IPS DF 6.9 (cell line): Measurements from ENCODE around the gene LMF1.

ENCODE experiments used
- DNase-seq: peaks from one replicate; pipeline ENCODE4 v3.0.0-alpha.2; 2013; ENCODE audit warnings: low read depth, low spot score
- H3K27ac ChIP-seq: one replicate; pipeline ENCODE4 v1.5.1; 2013; ENCODE audit warnings: low read length, control low read depth
- H3K27me3 ChIP-seq: 2 replicates; pipeline ENCODE4 v1.6.1; 2013; ENCODE audit warnings: mild to moderate bottlenecking, low read length; ENCODE audit not compliant: control insufficient read depth, insufficient read depth
- H3K36me3 ChIP-seq: 2 replicates; pipeline ENCODE4 v1.6.1; 2013; ENCODE audit warnings: low read length; ENCODE audit not compliant: control insufficient read depth, insufficient read depth
- H3K4me1 ChIP-seq: 2 replicates; pipeline ENCODE4 v1.6.1; 2013; ENCODE audit warnings: low read length; ENCODE audit not compliant: control insufficient read depth, insufficient read depth
- H3K4me3 ChIP-seq: 2 replicates; pipeline ENCODE4 v1.5.1; 2013; ENCODE audit warnings: mild to moderate bottlenecking, low read length
- H3K9me3 ChIP-seq: 2 replicates; pipeline ENCODE4 v1.6.1; 2013; ENCODE audit warnings: low read length, inconsistent platforms; ENCODE audit not compliant: control insufficient read depth, insufficient read depth
- WGBS: extraction: QIAGEN DNeasy Blood & Tissue Kit; methylation state at CpG from one replicate; pipeline ENCODE4 v1.1.7; 2013; ENCODE audit warnings: mixed read lengths, missing lambda C conversion rate; ENCODE audit not compliant: insufficient read length, insufficient coverage; 5-methylcytosine and 5-hydroxymethylcytosine counted together

The LMF1 gene

DNA sequence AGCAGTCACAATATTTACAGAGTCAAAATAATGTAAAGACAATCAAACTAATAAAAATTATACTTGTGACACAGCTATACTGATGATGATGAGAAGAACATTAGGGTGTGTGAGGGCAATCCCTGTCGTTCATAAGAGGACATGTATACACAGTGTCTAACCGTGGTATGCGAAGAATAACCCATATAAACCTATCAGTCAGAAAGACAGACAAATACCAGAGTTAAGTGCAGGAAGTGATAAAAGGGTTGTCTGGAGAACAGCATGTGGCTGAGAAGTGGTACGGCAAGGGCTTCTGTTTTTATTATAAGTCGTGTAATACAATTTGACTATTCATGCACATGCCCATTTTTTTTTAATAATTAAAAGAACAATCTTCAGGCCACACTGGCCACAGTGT lies 46.7 kb downstream of the LMF1 start:
- no peaks in the 10 kb centered on the region for H3K27me3 ChIP-seq
- no peaks in the 10 kb centered on the region for H3K9me3 ChIP-seq
- H3K36me3 ChIP-seq: peaks cover 3% of the 10 kb centered on the region
- no peak for DNase-seq
- H3K27ac ChIP-seq: no peak overlapping the region
- H3K4me3 ChIP-seq: no peak overlapping the region
- H3K4me1 ChIP-seq: no peaks in the 10 kb centered on the region
- no CpG with 5 or more reads among the region's 5 CpGs for WGBS

DNA sequence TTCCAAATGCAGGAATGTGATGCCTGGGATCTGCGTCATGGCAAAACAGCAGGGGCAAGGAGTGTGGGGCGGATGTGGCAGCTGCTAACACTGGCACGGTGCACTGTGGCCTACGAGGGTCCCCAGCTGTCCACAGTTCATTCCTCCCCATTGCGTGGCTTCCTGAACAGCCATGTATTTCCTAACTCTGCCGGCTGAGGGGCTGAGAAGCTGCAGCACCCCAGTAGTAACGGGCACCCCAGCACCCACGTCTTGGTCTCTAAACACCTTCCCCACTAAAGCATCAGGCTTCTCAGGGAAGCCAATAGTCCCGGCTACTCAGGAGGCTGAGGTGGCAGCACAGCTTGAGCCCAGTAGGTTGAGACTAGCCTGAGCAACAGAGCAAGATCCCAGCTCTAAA lies 47.6 kb downstream of the LMF1 start:
- no peak overlapping the region for H3K27ac ChIP-seq
- H3K4me3 ChIP-seq: no peak overlapping the region
- H3K27me3 ChIP-seq: no peaks in the 10 kb centered on the region
- peaks cover 3% of the 10 kb centered on the region for H3K36me3 ChIP-seq
- WGBS: no CpG with 5 or more reads among the region's 9 CpGs
- DNase-seq: no peak
- no peaks in the 10 kb centered on the region for H3K4me1 ChIP-seq
- H3K9me3 ChIP-seq: no peaks in the 10 kb centered on the region

DNA sequence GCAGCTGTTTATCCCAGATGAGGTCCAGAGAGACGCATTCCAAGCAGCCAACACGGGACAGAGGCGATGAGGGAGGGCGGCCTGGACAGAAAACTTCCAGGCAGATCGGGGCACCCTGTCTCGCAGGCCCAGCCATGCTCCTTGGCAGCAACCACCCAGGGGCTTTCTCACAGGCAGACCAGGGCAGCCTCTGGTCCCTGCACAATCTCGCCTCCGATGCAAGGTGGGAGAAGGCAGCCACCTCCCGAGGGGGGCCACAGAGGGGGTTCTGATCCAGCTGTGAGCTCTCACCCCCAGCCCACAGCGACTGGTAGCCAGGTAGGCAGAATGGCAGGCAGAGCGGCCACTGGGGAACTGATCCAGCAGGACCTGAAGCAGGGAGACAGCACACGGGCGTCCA lies 48.7 kb downstream of the LMF1 start:
- H3K27me3 ChIP-seq: no peaks in the 10 kb centered on the region
- peaks cover 3% of the 10 kb centered on the region for H3K36me3 ChIP-seq
- no peak overlapping the region for H3K4me3 ChIP-seq
- no peaks in the 10 kb centered on the region for H3K4me1 ChIP-seq
- no peaks in the 10 kb centered on the region for H3K9me3 ChIP-seq
- DNase-seq: no peak
- H3K27ac ChIP-seq: no peak overlapping the region
- no CpG with 5 or more reads among the region's 13 CpGs for WGBS

- no peak overlapping the region for H3K27ac ChIP-seq
- peaks cover 3% of the 10 kb centered on the region; the same call in 1 of the 2 replicates for H3K36me3 ChIP-seq
- H3K4me3 ChIP-seq: no peak overlapping the region
- no peaks in the 10 kb centered on the region for H3K9me3 ChIP-seq
- H3K4me1 ChIP-seq: no peaks in the 10 kb centered on the region
- no CpG with 5 or more reads among the region's 32 CpGs for WGBS
- no peak for DNase-seq
- no peaks in the 10 kb centered on the region for H3K27me3 ChIP-seq
These were observed 49.4 kb downstream of the LMF1 start for GRCh38 chr16:921321-921905.

DNA sequence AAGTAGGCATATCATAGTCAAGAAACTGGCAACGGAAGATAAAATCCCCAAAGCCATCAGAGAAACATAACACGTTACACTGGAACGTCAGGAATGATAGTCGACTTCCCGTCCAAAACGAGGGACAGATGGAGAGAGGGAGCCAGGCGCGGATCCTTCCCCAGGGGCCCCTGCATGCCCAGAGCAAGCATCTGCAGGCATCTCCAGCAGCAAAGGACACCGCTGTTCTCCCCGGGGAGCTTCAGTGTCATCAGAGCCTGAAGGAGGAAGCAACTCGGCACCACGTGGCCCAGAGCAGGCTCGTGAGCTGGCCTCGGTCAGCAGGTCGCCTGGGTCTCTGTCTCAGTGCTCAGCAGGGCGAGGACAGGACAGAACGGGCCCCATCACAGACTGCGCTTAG lies 50.1 kb downstream of the LMF1 start:
- DNase-seq: no peak
- H3K4me1 ChIP-seq: no peaks in the 10 kb centered on the region
- no peaks in the 10 kb centered on the region for H3K27me3 ChIP-seq
- WGBS: no CpG with 5 or more reads among the region's 18 CpGs
- no peak overlapping the region for H3K4me3 ChIP-seq
- no peaks in the 10 kb centered on the region for H3K9me3 ChIP-seq
- H3K27ac ChIP-seq: no peak overlapping the region
- no peaks in the 10 kb centered on the region for H3K36me3 ChIP-seq

- Histone ChIP-seq H3K27ac (no peak overlapping the region), H3K4me3 (no peak overlapping the region), H3K4me1 (no peaks in the 10 kb centered on the region), H3K27me3 (no peaks in the 10 kb centered on the region), H3K36me3 (no peaks in the 10 kb centered on the region), H3K9me3 (no peaks in the 10 kb centered on the region)
- DNase-seq: no peak
- no CpG with 5 or more reads among the region's 23 CpGs for WGBS
These were observed 50.6 kb downstream of the LMF1 start for GRCh38 chr16:920051-920681.

- Histone ChIP-seq H3K36me3 (no peaks in the 10 kb centered on the region), H3K4me3 (no peak overlapping the region), H3K27ac (no peak overlapping the region), H3K27me3 (no peaks in the 10 kb centered on the region), H3K4me1 (no peaks in the 10 kb centered on the region), H3K9me3 (no peaks in the 10 kb centered on the region)
- DNase-seq: no peak
- no CpG with 5 or more reads among the region's 15 CpGs for WGBS
These were observed 51.1 kb downstream of the LMF1 start for GRCh38 chr16:919658-920050.

DNA sequence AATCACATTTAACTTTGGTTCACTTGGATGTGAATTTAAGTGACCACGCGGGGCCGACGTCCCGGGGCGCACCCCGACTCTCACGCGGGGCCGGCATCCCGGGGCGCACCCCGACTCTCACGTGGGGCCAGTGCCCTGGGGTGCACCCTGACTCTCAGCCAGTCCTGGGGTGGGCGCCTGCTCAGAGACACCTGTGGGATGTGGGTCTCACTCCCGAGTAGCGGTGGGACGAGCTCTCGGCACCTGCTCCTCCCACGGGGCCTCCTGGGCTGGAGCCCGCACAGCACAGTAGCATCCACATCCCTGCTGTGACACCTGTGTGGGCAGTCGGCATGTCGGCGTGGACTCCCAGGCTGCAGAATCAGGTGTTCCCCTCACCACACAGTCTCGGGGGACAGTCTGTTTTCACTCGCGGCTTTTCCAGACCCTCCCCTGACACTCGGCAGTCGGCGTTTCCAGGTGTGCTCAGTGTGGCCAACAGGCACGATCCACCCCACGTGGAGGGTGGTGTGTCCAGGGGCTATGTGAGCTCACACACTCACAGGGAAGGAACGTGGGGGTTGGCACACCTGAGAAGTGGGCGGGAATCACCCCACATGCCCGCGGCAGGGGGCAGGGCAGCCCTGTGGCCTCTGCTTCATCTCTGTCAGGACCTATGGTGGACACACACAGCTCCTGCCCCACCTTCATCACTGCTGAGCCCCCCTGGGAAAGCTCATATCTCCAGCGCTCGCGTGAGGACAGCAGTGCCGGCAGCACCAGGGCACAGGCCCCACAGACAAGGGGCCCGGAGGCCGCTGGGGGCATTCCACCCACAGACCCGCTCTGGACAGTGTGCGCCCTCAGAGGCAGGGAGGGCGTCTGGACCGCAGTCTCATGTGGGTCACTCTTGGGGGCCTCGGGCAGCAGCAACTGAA lies 51.8 kb downstream of the LMF1 start:
- no peaks in the 10 kb centered on the region for H3K9me3 ChIP-seq
- WGBS: no CpG with 5 or more reads among the region's 47 CpGs
- H3K27me3 ChIP-seq: no peaks in the 10 kb centered on the region
- H3K4me1 ChIP-seq: no peaks in the 10 kb centered on the region
- H3K27ac ChIP-seq: no peak overlapping the region
- no peak for DNase-seq
- H3K36me3 ChIP-seq: no peaks in the 10 kb centered on the region
- no peak overlapping the region for H3K4me3 ChIP-seq

DNA sequence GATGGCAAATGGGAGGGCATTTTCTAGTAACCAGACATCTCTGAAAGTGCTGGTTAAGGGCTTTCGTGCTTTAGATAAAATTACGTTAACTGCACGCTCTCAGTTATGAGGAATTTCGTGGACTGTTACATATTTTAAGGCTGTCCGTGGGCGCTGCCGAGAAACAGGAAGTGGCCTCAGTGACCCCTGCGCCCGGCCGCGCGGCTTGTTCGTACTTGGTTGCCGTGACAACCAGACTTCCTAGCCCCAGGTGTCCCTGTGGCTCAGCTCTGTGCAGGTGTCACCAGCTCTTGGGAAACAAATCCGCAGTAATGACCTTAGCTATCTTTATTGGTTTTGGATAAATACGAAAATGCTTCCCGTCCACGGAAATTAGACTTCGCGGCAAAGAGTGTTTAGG lies 52.7 kb downstream of the LMF1 start:
- WGBS: no CpG with 5 or more reads among the region's 20 CpGs
- no peaks in the 10 kb centered on the region for H3K27me3 ChIP-seq
- H3K27ac ChIP-seq: no peak overlapping the region
- no peak overlapping the region for H3K4me3 ChIP-seq
- no peak for DNase-seq
- H3K36me3 ChIP-seq: no peaks in the 10 kb centered on the region
- H3K4me1 ChIP-seq: no peaks in the 10 kb centered on the region
- no peaks in the 10 kb centered on the region for H3K9me3 ChIP-seq

- Histone ChIP-seq H3K4me1 (no peaks in the 10 kb centered on the region), H3K36me3 (no peaks in the 10 kb centered on the region), H3K4me3 (no peak overlapping the region), H3K27ac (no peak overlapping the region), H3K9me3 (no peaks in the 10 kb centered on the region), H3K27me3 (no peaks in the 10 kb centered on the region)
- no peak for DNase-seq
- no CpG with 5 or more reads among the region's 21 CpGs for WGBS
These were observed 53.2 kb downstream of the LMF1 start for GRCh38 chr16:917591-918061.
